Stimulated activated naive CD4-positive, alpha-beta T cell treated with Interleukin-2 at 50 U/mL for 16 hours (primary cell): ENCODE results near the gene HBD.

Experiments used
- DNase-seq: peaks from one replicate; lab custom pipeline; 2025; lab: John Stamatoyannopoulos, UW

The HBD gene

GRCh38 chr11:5232176-5232575 is 2.1 kb downstream of the HBD start:
- no peak for DNase-seq

GRCh38 chr11:5231111-5231510 is 3.2 kb downstream of the HBD start:
- DNase-seq: no peak

- DNase-seq: no peak
Measured at GRCh38 chr11:5230266-5230665, 4.0 kb downstream of the HBD start.

- no peak for DNase-seq
Measured at GRCh38 chr11:5229796-5230195, 4.5 kb downstream of the HBD start.

- no peak for DNase-seq
Measured at GRCh38 chr11:5229356-5229755, 4.9 kb downstream of the HBD start.

GRCh38 chr11:5228124-5228523 is 6.2 kb downstream of the HBD start:
- DNase-seq: no peak

GRCh38 chr11:5227681-5228080 is 6.6 kb downstream of the HBD start:
- DNase-seq: no peak

- no peak for DNase-seq
Measured at GRCh38 chr11:5226732-5227310, 7.5 kb downstream of the HBD start, which contains the start of gene HBB. HBB (minus strand) TSS chr11:5227071; CDS start chr11:5227021, 50 bp downstream.

- DNase-seq: no peak
Measured at GRCh38 chr11:5225480-5225871, 8.8 kb downstream of the HBD start.

GRCh38 chr11:5224538-5225479 is 9.5 kb downstream of the HBD start:
- DNase-seq: no peak

- DNase-seq: no peak
Measured at GRCh38 chr11:5223686-5224085, 10.6 kb downstream of the HBD start.

GRCh38 chr11:5223146-5223545 is 11.1 kb downstream of the HBD start:
- DNase-seq: no peak

GRCh38 chr11:5210376-5210885 is 23.9 kb downstream of the HBD start:
- no peak for DNase-seq

GRCh38 chr11:5204787-5205186 is 29.5 kb downstream of the HBD start:
- DNase-seq: no peak

GRCh38 chr11:5203366-5203765 is 30.9 kb downstream of the HBD start:
- no peak for DNase-seq

- no peak for DNase-seq
Measured at GRCh38 chr11:5200582-5200981, 33.7 kb downstream of the HBD start, which contains the start of gene OR51V1. OR51V1 (minus strand) TSS chr11:5200682; CDS start chr11:5200682, 0 bp downstream.

- DNase-seq: no peak
Measured at GRCh38 chr11:5198285-5198684, 36.0 kb downstream of the HBD start.

- DNase-seq: no peak
Measured at GRCh38 chr11:5197536-5197935, 36.7 kb downstream of the HBD start.

- no peak for DNase-seq
Measured at GRCh38 chr11:5196731-5197130, 37.6 kb downstream of the HBD start.

- no peak for DNase-seq
Measured at GRCh38 chr11:5196067-5196466, 38.2 kb downstream of the HBD start.

GRCh38 chr11:5192738-5193137 is 41.5 kb downstream of the HBD start:
- no peak for DNase-seq

- DNase-seq: no peak
Measured at GRCh38 chr11:5188201-5188600, 46.1 kb downstream of the HBD start.
